SU-DHL-6 (cell line): Measurements from ENCODE around the gene RAB6B.

Experiments
- EZH2phosphoT487 ChIP-seq: fragments of 200-600 bp; sonication (generic), shearing (Covaris generic); conservative IDR thresholded peaks from 2 replicates; pipeline ENCODE4 v1.6.1; 2018; ENCODE audit warnings: mild to moderate bottlenecking, antibody characterized with exemption, low read length, moderate library complexity, mixed read lengths
- TF ChIP-seq, protein P1 (sequence below): fragments of 200-600 bp; sonication (generic); IDR thresholded peaks from one replicate; pipeline ENCODE4 v1.5.1; 2017; ENCODE audit warnings: antibody characterized with exemption, mild to moderate bottlenecking, low read length, moderate library complexity; ENCODE audit not compliant: insufficient read depth, poor library complexity, severe bottlenecking

- TF ChIP-seq, protein P1, sequence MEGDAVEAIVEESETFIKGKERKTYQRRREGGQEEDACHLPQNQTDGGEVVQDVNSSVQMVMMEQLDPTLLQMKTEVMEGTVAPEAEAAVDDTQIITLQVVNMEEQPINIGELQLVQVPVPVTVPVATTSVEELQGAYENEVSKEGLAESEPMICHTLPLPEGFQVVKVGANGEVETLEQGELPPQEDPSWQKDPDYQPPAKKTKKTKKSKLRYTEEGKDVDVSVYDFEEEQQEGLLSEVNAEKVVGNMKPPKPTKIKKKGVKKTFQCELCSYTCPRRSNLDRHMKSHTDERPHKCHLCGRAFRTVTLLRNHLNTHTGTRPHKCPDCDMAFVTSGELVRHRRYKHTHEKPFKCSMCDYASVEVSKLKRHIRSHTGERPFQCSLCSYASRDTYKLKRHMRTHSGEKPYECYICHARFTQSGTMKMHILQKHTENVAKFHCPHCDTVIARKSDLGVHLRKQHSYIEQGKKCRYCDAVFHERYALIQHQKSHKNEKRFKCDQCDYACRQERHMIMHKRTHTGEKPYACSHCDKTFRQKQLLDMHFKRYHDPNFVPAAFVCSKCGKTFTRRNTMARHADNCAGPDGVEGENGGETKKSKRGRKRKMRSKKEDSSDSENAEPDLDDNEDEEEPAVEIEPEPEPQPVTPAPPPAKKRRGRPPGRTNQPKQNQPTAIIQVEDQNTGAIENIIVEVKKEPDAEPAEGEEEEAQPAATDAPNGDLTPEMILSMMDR: no peak
- no peak for TF ChIP-seq EZH2phosphoT487
These were observed 65.6 kb downstream of the RAB6B start for GRCh38 chr3:133830071-133830470.
